ENCODE results near the gene ENTREP3. TPM values are rescaled to one million over a fixed set of nuclear protein-coding genes. Genes with fewer than 3 reads are reported as not detected.

The ENTREP3 gene
- total RNA-seq, 1 donor from 2014 or later, result 37.6 TPM

- Mint-ChIP-seq H3K4me1 (ENCODE audit: unreplicated experiment) (peaks cover 25% of the 10 kb centered on the region), H3K4me3 (ENCODE audit: unreplicated experiment) (peak overlapping the region; percentile 92), H3K9me3 (ENCODE audit: unreplicated experiment) (no peaks in the 10 kb centered on the region), H3K36me3 (ENCODE audit: unreplicated experiment) (peaks cover 16% of the 10 kb centered on the region), H3K27ac (ENCODE audit: unreplicated experiment) (peak overlapping the region; percentile 83), H3K27me3 (ENCODE audit: unreplicated experiment) (no peaks in the 10 kb centered on the region)
- DNase-seq (ENCODE audit: extremely low spot score, unreplicated experiment), result peak; percentile 86
- TF ChIP-seq, protein P1, sequence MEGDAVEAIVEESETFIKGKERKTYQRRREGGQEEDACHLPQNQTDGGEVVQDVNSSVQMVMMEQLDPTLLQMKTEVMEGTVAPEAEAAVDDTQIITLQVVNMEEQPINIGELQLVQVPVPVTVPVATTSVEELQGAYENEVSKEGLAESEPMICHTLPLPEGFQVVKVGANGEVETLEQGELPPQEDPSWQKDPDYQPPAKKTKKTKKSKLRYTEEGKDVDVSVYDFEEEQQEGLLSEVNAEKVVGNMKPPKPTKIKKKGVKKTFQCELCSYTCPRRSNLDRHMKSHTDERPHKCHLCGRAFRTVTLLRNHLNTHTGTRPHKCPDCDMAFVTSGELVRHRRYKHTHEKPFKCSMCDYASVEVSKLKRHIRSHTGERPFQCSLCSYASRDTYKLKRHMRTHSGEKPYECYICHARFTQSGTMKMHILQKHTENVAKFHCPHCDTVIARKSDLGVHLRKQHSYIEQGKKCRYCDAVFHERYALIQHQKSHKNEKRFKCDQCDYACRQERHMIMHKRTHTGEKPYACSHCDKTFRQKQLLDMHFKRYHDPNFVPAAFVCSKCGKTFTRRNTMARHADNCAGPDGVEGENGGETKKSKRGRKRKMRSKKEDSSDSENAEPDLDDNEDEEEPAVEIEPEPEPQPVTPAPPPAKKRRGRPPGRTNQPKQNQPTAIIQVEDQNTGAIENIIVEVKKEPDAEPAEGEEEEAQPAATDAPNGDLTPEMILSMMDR (IDR thresholded peaks at IDR 0.05), result no peak
These were observed 17.4 kb upstream of the ENTREP3 start for GRCh38 chr1:155272466-155273342.

DNA sequence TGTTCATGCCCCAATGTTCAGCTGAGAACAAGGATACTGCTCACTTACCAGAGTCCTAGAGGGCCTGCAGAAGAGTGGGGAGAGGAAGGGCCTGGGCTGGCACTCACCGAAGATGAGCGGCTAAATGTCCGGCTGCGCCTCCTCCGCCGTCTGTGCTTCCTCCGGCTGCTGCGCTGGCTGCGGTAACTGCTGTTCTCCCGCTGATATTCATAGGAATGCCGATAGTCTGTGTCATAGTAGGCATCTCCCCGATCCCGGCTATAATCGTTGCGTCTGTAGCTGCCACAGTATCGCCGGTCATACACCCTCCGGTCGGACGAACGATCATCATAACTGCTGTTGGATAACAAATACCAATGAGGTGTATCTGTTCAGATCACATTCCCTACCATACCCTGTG, 14.1 kb upstream of the ENTREP3 start:
- H3K9me3 Mint-ChIP-seq (ENCODE audit: unreplicated experiment), result no peaks in the 10 kb centered on the region
- peaks cover 37% of the 10 kb centered on the region for H3K36me3 Mint-ChIP-seq (ENCODE audit: unreplicated experiment)
- DNase-seq (ENCODE audit: extremely low spot score, unreplicated experiment), result no peak
- peaks cover 23% of the 10 kb centered on the region for H3K4me1 Mint-ChIP-seq (ENCODE audit: unreplicated experiment)
- TF ChIP-seq, protein P1 (IDR thresholded peaks at IDR 0.05), result no peak
- no peaks in the 10 kb centered on the region for H3K27me3 Mint-ChIP-seq (ENCODE audit: unreplicated experiment)
- no peak overlapping the region for H3K27ac Mint-ChIP-seq (ENCODE audit: unreplicated experiment)
- H3K4me3 Mint-ChIP-seq (ENCODE audit: unreplicated experiment), result no peak overlapping the region

GRCh38 chr1:155268630-155269029, 13.3 kb upstream of the ENTREP3 start:
- no peak for DNase-seq (ENCODE audit: extremely low spot score, unreplicated experiment)

DNA sequence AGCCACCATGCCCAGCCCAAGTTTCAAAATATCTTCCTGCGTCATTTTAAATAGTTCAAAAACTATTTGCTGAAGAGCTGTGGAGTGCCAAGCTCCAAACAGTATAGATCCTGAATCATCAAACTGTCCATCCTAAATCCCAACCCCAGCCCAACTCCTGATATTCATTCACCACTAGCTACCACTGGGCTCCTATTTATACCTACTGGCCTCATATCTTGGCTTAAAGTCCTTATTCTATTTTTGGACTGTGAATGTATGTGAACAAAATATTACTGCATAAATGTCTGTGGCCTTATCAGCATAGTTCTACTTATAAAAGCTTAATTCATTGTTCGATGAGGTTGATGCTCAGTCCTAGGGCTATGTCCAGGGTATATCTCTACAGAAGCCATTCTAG, 12.1 kb upstream of the ENTREP3 start:
- Mint-ChIP-seq H3K9me3 (ENCODE audit: unreplicated experiment) (no peaks in the 10 kb centered on the region), H3K4me3 (ENCODE audit: unreplicated experiment) (no peak overlapping the region), H3K27ac (ENCODE audit: unreplicated experiment) (no peak overlapping the region), H3K4me1 (ENCODE audit: unreplicated experiment) (peaks cover 15% of the 10 kb centered on the region), H3K36me3 (ENCODE audit: unreplicated experiment) (peaks cover 49% of the 10 kb centered on the region), H3K27me3 (ENCODE audit: unreplicated experiment) (no peaks in the 10 kb centered on the region)
- DNase-seq (ENCODE audit: extremely low spot score, unreplicated experiment), result no peak
- TF ChIP-seq, protein P1 (IDR thresholded peaks at IDR 0.05), result no peak

More at GRCh38 chr1:155268630-155269029, 13.3 kb upstream of the ENTREP3 start:
- TF ChIP-seq, protein P1 (IDR thresholded peaks at IDR 0.05), result no peak
- H3K9me3 Mint-ChIP-seq (ENCODE audit: unreplicated experiment), result no peaks in the 10 kb centered on the region
- H3K4me3 Mint-ChIP-seq (ENCODE audit: unreplicated experiment), result no peak overlapping the region
- no peaks in the 10 kb centered on the region for H3K27me3 Mint-ChIP-seq (ENCODE audit: unreplicated experiment)
- peaks cover 19% of the 10 kb centered on the region for H3K4me1 Mint-ChIP-seq (ENCODE audit: unreplicated experiment)
- no peak overlapping the region for H3K27ac Mint-ChIP-seq (ENCODE audit: unreplicated experiment)
- H3K36me3 Mint-ChIP-seq (ENCODE audit: unreplicated experiment), result peaks cover 43% of the 10 kb centered on the region

DNA sequence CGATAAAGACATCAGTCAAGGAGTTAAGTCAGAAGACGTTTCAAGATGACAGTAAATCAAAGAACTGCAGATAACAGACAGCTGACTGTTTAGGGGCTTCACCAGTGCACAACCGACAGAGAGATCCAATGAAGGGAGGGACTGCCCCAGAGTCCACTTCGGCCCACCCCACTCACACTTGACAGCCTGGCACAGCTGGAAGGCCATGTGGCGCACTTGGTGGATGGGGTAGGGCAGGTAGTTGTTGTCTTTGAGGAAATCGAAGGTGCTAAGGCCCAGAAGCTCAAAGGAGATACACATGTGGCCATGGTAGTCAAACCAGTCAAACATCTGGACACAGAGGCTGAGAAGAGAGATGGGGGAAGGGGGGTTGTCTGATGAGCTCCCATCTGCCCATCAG, 11.3 kb upstream of the ENTREP3 start:
- peaks cover 16% of the 10 kb centered on the region for H3K4me1 Mint-ChIP-seq (ENCODE audit: unreplicated experiment)
- no peak overlapping the region for H3K4me3 Mint-ChIP-seq (ENCODE audit: unreplicated experiment)
- DNase-seq (ENCODE audit: extremely low spot score, unreplicated experiment), result no peak
- no peaks in the 10 kb centered on the region for H3K9me3 Mint-ChIP-seq (ENCODE audit: unreplicated experiment)
- peaks cover 49% of the 10 kb centered on the region for H3K36me3 Mint-ChIP-seq (ENCODE audit: unreplicated experiment)
- H3K27me3 Mint-ChIP-seq (ENCODE audit: unreplicated experiment), result no peaks in the 10 kb centered on the region
- TF ChIP-seq, protein P1 (IDR thresholded peaks at IDR 0.05), result no peak
- no peak overlapping the region for H3K27ac Mint-ChIP-seq (ENCODE audit: unreplicated experiment)
